ENCODE measurements around the gene PXYLP1.
A peak's percentile ranks its signal among the peaks of the same experiment; 100 is the strongest.

PXYLP1 gene

DNA sequence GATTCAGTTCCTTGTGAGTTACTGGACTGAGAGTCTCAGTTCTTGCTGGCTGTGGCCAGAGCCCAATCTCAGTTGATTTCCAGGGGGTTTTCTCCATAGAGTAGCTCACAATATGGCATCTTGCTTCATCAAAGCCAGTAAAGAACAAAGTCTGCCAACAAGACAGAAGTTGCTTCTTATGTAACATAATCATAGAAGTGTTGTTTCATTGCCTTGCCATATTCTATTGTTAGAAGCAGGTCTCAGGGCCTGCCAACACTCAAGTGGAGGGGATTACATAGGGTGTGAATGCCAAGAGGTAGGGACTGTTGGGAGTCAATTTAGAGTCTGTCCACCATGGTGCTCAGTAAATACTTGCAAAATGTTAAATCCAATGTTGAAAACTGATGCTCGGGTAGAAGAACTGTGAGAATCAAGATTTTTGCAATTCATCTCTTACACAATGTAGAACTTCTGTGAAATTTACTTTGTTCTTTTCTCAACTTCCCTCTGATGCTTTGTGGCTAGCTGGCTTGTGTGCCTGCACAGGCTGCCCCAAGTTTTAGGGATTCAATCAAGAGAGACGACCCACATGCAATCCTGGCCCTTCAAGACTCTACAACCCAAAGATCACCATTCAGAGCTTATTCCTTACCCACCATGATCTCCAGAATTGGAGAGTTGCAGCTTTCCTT, 13.3 kb upstream of the PXYLP1 start:
- H3K9me3 Mint-ChIP-seq = peaks cover 5% of the 10 kb centered on the region
- no peak overlapping the region for H3K4me3 Mint-ChIP-seq
- no peak overlapping the region for H3K27ac Mint-ChIP-seq
- no peaks in the 10 kb centered on the region for H3K4me1 Mint-ChIP-seq (ENCODE audit: low read depth)
- H3K36me3 Mint-ChIP-seq (ENCODE audit: low read depth) = no peaks in the 10 kb centered on the region
- H3K27me3 Mint-ChIP-seq = peaks cover 5% of the 10 kb centered on the region

DNA sequence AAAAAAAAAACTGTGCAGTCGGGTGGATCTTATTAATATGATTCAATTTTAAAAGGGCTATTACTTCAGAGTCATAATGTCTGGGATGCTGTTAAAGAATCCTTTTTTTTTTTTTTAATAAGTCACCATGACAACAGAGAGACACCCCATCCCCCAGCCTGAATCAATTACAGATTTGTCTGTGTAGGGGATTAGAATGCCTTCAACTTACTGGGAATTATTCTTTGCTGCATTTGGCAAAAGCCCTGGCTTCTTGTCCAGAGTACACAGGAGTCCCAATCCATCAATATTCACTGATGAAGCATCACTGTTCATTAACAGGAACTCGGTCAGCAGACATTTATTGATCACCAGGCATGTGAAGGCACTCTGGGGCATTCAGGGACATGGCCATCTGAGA, 12.7 kb upstream of the PXYLP1 start:
- peaks cover 5% of the 10 kb centered on the region for H3K27me3 Mint-ChIP-seq

GRCh38 chr3:141223673-141224166, 7.9 kb upstream of the PXYLP1 start:
- H3K9me3 Mint-ChIP-seq = peaks cover 7% of the 10 kb centered on the region
- no peak overlapping the region for H3K27ac Mint-ChIP-seq
- no peak overlapping the region for H3K4me3 Mint-ChIP-seq
- no peaks in the 10 kb centered on the region for H3K36me3 Mint-ChIP-seq (ENCODE audit: low read depth)
- H3K4me1 Mint-ChIP-seq (ENCODE audit: low read depth) = no peaks in the 10 kb centered on the region
- no peaks in the 10 kb centered on the region for H3K27me3 Mint-ChIP-seq

More for the DNA sequence above, 12.7 kb upstream of the PXYLP1 start:
- Mint-ChIP-seq H3K9me3 (peaks cover 7% of the 10 kb centered on the region), H3K4me3 (no peak overlapping the region), H3K4me1 (ENCODE audit: low read depth) (no peaks in the 10 kb centered on the region), H3K36me3 (ENCODE audit: low read depth) (no peaks in the 10 kb centered on the region), H3K27ac (no peak overlapping the region)

DNA sequence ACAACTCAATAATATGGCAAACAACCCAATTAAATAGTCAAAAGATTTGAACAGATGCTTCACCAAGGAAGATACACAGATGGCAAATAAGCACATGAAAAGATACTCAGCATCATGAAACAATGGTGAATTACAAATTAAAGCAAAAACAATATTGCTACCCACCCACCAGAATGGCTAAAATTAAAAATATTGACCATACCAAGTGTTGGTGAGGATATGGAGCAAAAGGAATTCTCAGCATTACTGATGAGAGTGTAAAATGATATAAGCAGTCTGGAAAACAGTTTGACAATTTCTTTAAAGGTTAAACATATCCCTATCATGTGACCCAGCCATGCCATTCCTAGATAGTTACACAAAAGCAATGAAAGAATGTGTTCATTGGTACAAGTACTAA, 5.7 kb upstream of the PXYLP1 start:
- no peaks in the 10 kb centered on the region for H3K27me3 Mint-ChIP-seq
- peaks cover 7% of the 10 kb centered on the region for H3K9me3 Mint-ChIP-seq
- no peak overlapping the region for H3K27ac Mint-ChIP-seq
- H3K4me1 Mint-ChIP-seq (ENCODE audit: low read depth) = peaks cover 11% of the 10 kb centered on the region
- no peak overlapping the region for H3K4me3 Mint-ChIP-seq
- H3K36me3 Mint-ChIP-seq (ENCODE audit: low read depth) = no peaks in the 10 kb centered on the region

- H3K27me3 Mint-ChIP-seq = no peaks in the 10 kb centered on the region
- peaks cover 7% of the 10 kb centered on the region for H3K9me3 Mint-ChIP-seq
- no peak overlapping the region for H3K27ac Mint-ChIP-seq
- no peak overlapping the region for H3K4me3 Mint-ChIP-seq
- no peaks in the 10 kb centered on the region for H3K36me3 Mint-ChIP-seq (ENCODE audit: low read depth)
- H3K4me1 Mint-ChIP-seq (ENCODE audit: low read depth) = peaks cover 11% of the 10 kb centered on the region
These were observed 4.4 kb upstream of the PXYLP1 start for GRCh38 chr3:141227216-141227615.

GRCh38 chr3:141227752-141228151, 3.9 kb upstream of the PXYLP1 start:
- Mint-ChIP-seq H3K27ac (no peak overlapping the region), H3K36me3 (ENCODE audit: low read depth) (no peaks in the 10 kb centered on the region), H3K4me1 (ENCODE audit: low read depth) (peaks cover 16% of the 10 kb centered on the region), H3K4me3 (no peak overlapping the region), H3K9me3 (peaks cover 7% of the 10 kb centered on the region), H3K27me3 (peaks cover 3% of the 10 kb centered on the region)

- no peaks in the 10 kb centered on the region for H3K36me3 Mint-ChIP-seq (ENCODE audit: low read depth)
- peaks cover 20% of the 10 kb centered on the region for H3K4me1 Mint-ChIP-seq (ENCODE audit: low read depth)
- H3K27me3 Mint-ChIP-seq = peaks cover 3% of the 10 kb centered on the region
- H3K9me3 Mint-ChIP-seq = peaks cover 4% of the 10 kb centered on the region
- H3K27ac Mint-ChIP-seq = no peak overlapping the region
- no peak overlapping the region for H3K4me3 Mint-ChIP-seq
These were observed 3.2 kb upstream of the PXYLP1 start for GRCh38 chr3:141228395-141228794.

DNA sequence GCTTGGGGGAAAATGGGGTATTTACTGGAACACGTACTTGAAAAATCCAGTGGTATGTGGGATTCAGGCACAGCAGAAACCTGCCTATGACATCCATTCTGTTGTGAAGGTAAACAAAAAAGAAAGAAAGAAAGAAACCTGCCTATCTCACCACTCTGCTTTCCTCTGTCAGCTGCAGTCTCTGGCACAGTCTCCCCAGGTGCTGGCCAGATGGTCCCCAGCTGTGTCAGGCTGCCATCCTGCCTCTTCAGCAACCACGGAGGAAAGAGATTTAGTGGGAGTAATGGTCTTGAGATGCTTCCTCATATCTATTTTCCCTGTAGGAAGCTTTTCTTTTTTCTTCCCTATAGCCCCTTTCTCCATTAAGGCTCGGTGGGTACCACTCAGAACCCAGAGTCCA, 2.5 kb upstream of the PXYLP1 start:
- H3K27me3 Mint-ChIP-seq = peaks cover 3% of the 10 kb centered on the region
- peaks cover 27% of the 10 kb centered on the region for H3K4me1 Mint-ChIP-seq (ENCODE audit: low read depth)
- H3K4me3 Mint-ChIP-seq = no peak overlapping the region
- no peaks in the 10 kb centered on the region for H3K36me3 Mint-ChIP-seq (ENCODE audit: low read depth)
- H3K9me3 Mint-ChIP-seq = no peaks in the 10 kb centered on the region
- H3K27ac Mint-ChIP-seq = peak overlapping the region; percentile 26

DNA sequence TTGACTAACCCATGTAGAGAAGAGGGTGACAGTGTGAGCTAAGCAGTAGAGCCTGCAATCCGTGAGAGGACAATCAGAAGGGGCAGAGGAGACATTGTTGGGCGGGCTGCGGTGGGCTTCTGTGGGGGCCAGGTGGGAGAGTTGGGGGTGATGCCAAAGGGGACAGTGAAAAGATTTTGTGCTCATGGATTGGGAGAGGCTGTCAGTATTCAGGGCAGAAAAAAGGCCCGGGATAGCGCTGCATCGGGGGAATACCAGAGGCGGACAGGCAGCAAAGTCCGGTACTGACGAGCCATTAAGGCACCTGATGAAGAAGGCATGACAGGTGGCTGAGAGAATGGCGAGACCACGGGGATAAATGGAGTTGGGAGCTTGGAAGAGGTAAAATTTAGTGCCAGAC, 1.3 kb upstream of the PXYLP1 start:
- peaks cover 35% of the 10 kb centered on the region for H3K4me1 Mint-ChIP-seq (ENCODE audit: low read depth)
- no peaks in the 10 kb centered on the region for H3K36me3 Mint-ChIP-seq (ENCODE audit: low read depth)
- no peaks in the 10 kb centered on the region for H3K9me3 Mint-ChIP-seq
- H3K27ac Mint-ChIP-seq = peak overlapping the region; percentile 95
- H3K4me3 Mint-ChIP-seq = peak overlapping the region; percentile 87
- H3K27me3 Mint-ChIP-seq = peaks cover 3% of the 10 kb centered on the region

- Mint-ChIP-seq H3K9me3 (no peaks in the 10 kb centered on the region), H3K27me3 (peaks cover 3% of the 10 kb centered on the region), H3K4me1 (ENCODE audit: low read depth) (peaks cover 47% of the 10 kb centered on the region), H3K27ac (peak overlapping the region; percentile 75), H3K4me3 (peak overlapping the region; percentile 88), H3K36me3 (ENCODE audit: low read depth) (peaks cover 3% of the 10 kb centered on the region)
These were observed 563 bp downstream of the PXYLP1 start for GRCh38 chr3:141231952-141232823.

DNA sequence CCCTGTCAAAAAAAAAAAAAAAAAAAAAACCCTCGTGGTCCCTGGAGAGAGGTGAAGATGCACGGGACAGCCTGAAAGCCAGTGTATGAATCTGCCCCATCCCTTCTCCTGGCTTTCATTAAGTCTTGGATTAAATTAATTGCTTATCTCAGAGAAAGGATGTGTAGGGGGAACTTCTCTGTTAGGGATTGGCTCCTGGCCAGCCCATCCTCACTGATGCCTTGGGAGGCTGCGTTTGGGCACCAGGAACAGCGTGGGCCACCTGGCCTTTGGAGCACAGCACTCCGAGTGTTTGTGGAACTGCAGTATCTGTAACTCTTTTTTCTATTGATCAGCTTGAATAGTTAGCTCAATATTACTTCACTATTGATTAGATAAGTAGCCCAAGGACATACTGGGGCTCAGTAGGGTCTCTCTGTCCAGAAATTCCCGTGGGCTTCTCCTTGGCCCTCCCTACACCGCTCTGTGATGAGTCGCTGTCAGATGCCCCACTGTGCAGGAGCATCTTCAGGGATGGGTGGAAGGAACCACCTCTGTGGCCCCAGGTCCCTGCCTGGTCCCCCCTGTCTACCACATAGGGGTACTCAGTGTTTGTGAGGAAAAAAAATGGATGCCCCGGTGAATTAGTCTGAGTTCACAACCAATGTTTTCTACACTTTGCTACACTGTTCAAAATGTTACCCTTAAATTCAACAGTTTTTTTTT, 2.0 kb downstream of the PXYLP1 start:
- Mint-ChIP-seq H3K36me3 (ENCODE audit: low read depth) (peaks cover 3% of the 10 kb centered on the region), H3K27ac (no peak overlapping the region), H3K27me3 (peaks cover 3% of the 10 kb centered on the region), H3K9me3 (no peaks in the 10 kb centered on the region), H3K4me1 (ENCODE audit: low read depth) (peaks cover 61% of the 10 kb centered on the region), H3K4me3 (peak overlapping the region; percentile 25)

DNA sequence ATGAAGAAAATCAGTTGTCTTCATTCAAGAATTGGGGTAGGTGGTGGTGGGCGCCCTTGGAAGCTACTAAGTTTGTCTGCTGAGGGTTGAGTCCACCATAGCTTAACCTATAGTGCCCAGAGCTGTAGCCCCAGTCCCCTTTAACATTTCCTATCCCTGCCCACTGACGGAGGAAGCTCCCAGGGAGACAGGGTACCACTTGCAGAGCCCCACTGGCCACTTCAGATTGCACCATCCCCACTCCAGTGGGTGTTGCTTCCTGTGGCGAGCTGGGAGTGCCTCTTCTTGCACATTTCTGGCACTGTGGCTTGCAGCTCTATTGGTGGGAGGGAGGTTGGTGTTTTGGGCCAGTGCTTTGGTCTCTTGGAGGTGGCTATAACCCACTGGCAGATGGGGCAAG, 2.7 kb downstream of the PXYLP1 start:
- Mint-ChIP-seq H3K9me3 (no peaks in the 10 kb centered on the region), H3K27me3 (peaks cover 3% of the 10 kb centered on the region), H3K36me3 (ENCODE audit: low read depth) (peaks cover 3% of the 10 kb centered on the region), H3K4me1 (ENCODE audit: low read depth) (peaks cover 68% of the 10 kb centered on the region), H3K4me3 (no peak overlapping the region), H3K27ac (no peak overlapping the region)

- H3K27me3 Mint-ChIP-seq = peaks cover 3% of the 10 kb centered on the region
- H3K4me3 Mint-ChIP-seq = no peak overlapping the region
These were observed 4.1 kb downstream of the PXYLP1 start for GRCh38 chr3:141235661-141236171.

GRCh38 chr3:141236361-141236760, 4.7 kb downstream of the PXYLP1 start:
- peaks cover 3% of the 10 kb centered on the region for H3K27me3 Mint-ChIP-seq
- H3K4me3 Mint-ChIP-seq = no peak overlapping the region
- H3K27ac Mint-ChIP-seq = no peak overlapping the region

More at GRCh38 chr3:141235661-141236171, 4.1 kb downstream of the PXYLP1 start:
- H3K27ac Mint-ChIP-seq = no peak overlapping the region
- H3K36me3 Mint-ChIP-seq (ENCODE audit: low read depth) = peaks cover 3% of the 10 kb centered on the region
- no peaks in the 10 kb centered on the region for H3K9me3 Mint-ChIP-seq
- H3K4me1 Mint-ChIP-seq (ENCODE audit: low read depth) = peaks cover 74% of the 10 kb centered on the region

More at GRCh38 chr3:141236361-141236760, 4.7 kb downstream of the PXYLP1 start:
- H3K4me1 Mint-ChIP-seq (ENCODE audit: low read depth) = peaks cover 73% of the 10 kb centered on the region
- peaks cover 3% of the 10 kb centered on the region for H3K36me3 Mint-ChIP-seq (ENCODE audit: low read depth)
- no peaks in the 10 kb centered on the region for H3K9me3 Mint-ChIP-seq
